HepG2 (cell line): ENCODE results near the gene EPB41L5. TPM values are rescaled to one million over a fixed set of nuclear protein-coding genes. Genes with fewer than 3 reads are reported as not detected.

Experiments used
- DMAP1 ChIP-seq: IDR thresholded peaks from 2 replicates; pipeline ENCODE4 v1.6.1; 2016
- KAT2B ChIP-seq: fragments of 150-350 bp; IDR thresholded peaks from 2 replicates; pipeline ENCODE4 v1.6.1; 2014; ENCODE audit warnings: low read depth, low read length, borderline replicate concordance
- NFAT5 ChIP-seq: sonication (generic); formaldehyde crosslinking; IDR thresholded peaks from 2 replicates; pipeline ENCODE4 v1.4.0; 2020; ENCODE audit warnings: missing genetic modification reagents
- NFKBIZ ChIP-seq: IDR thresholded peaks from 2 replicates; pipeline ENCODE4 v1.6.1; 2018; ENCODE audit warnings: missing genetic modification reagents, missing compliant biosample characterization
- PAWR ChIP-seq: sonication (generic); formaldehyde crosslinking; IDR thresholded peaks from 2 replicates; pipeline ENCODE4 v1.4.0; 2020; ENCODE audit warnings: missing genetic modification reagents, mild to moderate bottlenecking, borderline replicate concordance
- PAXIP1 ChIP-seq: sonication (generic); formaldehyde crosslinking; conservative IDR thresholded peaks from 2 replicates; pipeline ENCODE4 v1.4.0; 2020; ENCODE audit warnings: mild to moderate bottlenecking, missing genetic modification reagents, moderate library complexity
- SYNCRIP ChIP-seq: fragments of 200-400 bp; formaldehyde crosslinking; IDR thresholded peaks from 2 replicates; pipeline ENCODE4 v1.6.1; 2018; ENCODE audit warnings: mild to moderate bottlenecking, low read depth, low read length; ENCODE audit not compliant: insufficient read depth
- TRIM22 ChIP-seq: fragments of 450-650 bp; IDR thresholded peaks from 2 replicates; pipeline ENCODE4 v1.6.1; 2017
- ZNF44 ChIP-seq: sonication (generic); formaldehyde crosslinking; IDR thresholded peaks from 2 replicates; pipeline ENCODE4 v1.5.1; 2020; ENCODE audit warnings: mild to moderate bottlenecking, missing genetic modification reagents
- ZNF639 ChIP-seq: conservative IDR thresholded peaks from 2 replicates; pipeline ENCODE4 v1.6.1; 2018; ENCODE audit warnings: missing genetic modification reagents
- ZNF687 ChIP-seq: sonication (generic); formaldehyde crosslinking; IDR thresholded peaks from 2 replicates; pipeline ENCODE4 v1.5.1; 2020; ENCODE audit warnings: mild to moderate bottlenecking, missing genetic modification reagents, moderate library complexity
- ZSCAN12 ChIP-seq: sonication (generic); formaldehyde crosslinking; IDR thresholded peaks from 2 replicates; pipeline ENCODE4 v1.9.0; 2021; ENCODE audit warnings: mild to moderate bottlenecking, missing genetic modification reagents
- polyA plus RNA-seq, 8 experiments: library from polyadenylated mRNA; depleted of rRNA in 3 of 8; stranded (reverse) in 7 of 8; unstranded in 1 of 8; fragments of >200 nt; fragmentation: Illumina TruSeq in 4 of 8; extraction: Trizol in 4 of 8; gene quantifications; 2 replicates each; pipeline versions ENCODE4 v1.2.1 to v1.2.3, GENCODE V29; 2011 to 2016; ENCODE audit warnings: low read depth in 4 of 8, missing spikeins in 1 of 8, mixed read lengths in 1 of 8; ENCODE audit not compliant: insufficient read depth in 1 of 8
- total RNA-seq, 5 experiments: library from RNA; depleted of rRNA; stranded (reverse); fragments of >200 nt; fragmentation: Illumina TruSeq; extraction: Trizol; gene quantifications; 2 replicates each; pipeline ENCODE4 v1.2.3, GENCODE V29; 2016; ENCODE audit warnings: low read depth in 1 of 5

The EPB41L5 gene
- total and polyA plus RNA-seq, 2 of the 13 experiments (the other 11 are each of a cell fraction or from before 2014, with no cell fraction given) = 40.5 to 47.5 TPM

- peak; percentile 74 for TF ChIP-seq NFAT5 (CRISPR knock-in tag)
- peak; percentile 82 for TF ChIP-seq PAXIP1 (CRISPR knock-in tag)
- no peak for TF ChIP-seq PAWR (CRISPR knock-in tag)
- peak; percentile 72; the same call in 1 of the 2 replicates for TF ChIP-seq ZSCAN12 (CRISPR knock-in tag)
- TF ChIP-seq DMAP1 (CRISPR knock-in tag) = peak; percentile 93
- TF ChIP-seq ZNF687 (CRISPR knock-in tag) = peak; percentile 91
- no peak for TF ChIP-seq TRIM22
- peak; percentile 59; the same call in 1 of the 2 replicates for TF ChIP-seq NFKBIZ (CRISPR knock-in tag)
- TF ChIP-seq ZNF639 = peak; percentile 85
- TF ChIP-seq KAT2B = peak; percentile 26; the same call in 1 of the 2 replicates
- no peak; the same call in none of the 2 replicates for TF ChIP-seq ZNF44
- no peak for TF ChIP-seq SYNCRIP
Observed at GRCh38 chr2:120012771-120013596, at the start of gene EPB41L5 (continued).
